Measurements from ENCODE around the gene FBXO46. TPM values are rescaled to one million over a fixed set of nuclear protein-coding genes. Genes with fewer than 3 reads are reported as not detected.

FBXO46 gene
- total RNA-seq, 4 donors from 2014 or later = 8.3 to 25.2 (median 19.7) TPM

DNA sequence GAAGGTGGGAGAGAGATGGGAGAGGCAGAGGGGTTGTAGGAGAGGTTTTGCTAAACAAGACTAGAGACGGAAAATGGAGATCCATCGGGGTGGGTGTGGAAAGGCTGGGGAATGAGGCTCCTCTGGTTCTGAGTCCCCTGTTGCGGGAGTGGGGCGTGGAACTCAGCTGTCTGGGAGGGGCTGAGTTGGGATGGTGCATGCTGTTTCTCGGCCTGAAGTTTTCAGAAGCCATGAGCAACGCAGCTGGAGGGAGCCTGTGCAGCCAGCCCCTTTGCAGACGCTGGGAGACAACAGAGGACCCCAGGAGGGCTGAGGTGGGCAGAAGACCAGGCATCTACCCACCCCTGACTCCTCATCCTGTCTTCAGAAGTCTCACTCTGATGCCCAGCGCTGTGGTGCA is 70.1 kb downstream of the FBXO46 start:
- H3K4me3 ChIP-seq = no peak overlapping the region
- no peak for DNase-seq
- TF ChIP-seq POLR2A (IDR thresholded peaks at IDR 0.05) = no peak
- TF ChIP-seq CTCF (IDR thresholded peaks at IDR 0.05) = no peak
- no peaks in the 10 kb centered on the region for H3K9me3 ChIP-seq
- no peaks in the 10 kb centered on the region for H3K36me3 ChIP-seq
- no peaks in the 10 kb centered on the region for H3K27me3 ChIP-seq
- H3K4me1 ChIP-seq = no peaks in the 10 kb centered on the region
- H3K27ac ChIP-seq = no peak overlapping the region

Small RNA genes lying within 50 kb of the gene (small RNA-seq; reads per million reads assigned to genes)
- gene MIR642A = 0.23 to 0.57 reads per million in 2 donors

Other genes with a start within 250 kb of the FBXO46 start
- 10 to 100 TPM in 1 of 4 donors, 1 to 10 TPM in 2, under 1 TPM in 1; 0.53 to 42.1 (median 4.3) TPM for gene RTN2, start 233.8 kb downstream of the FBXO46 start, total RNA-seq
- 1 to 10 TPM in 2 of 4 donors, not detected in 2; 1.5 to 1.7 TPM for gene PPM1N, start 232.5 kb downstream of the FBXO46 start, total RNA-seq
- 100 to 1,000 TPM in 3 of 4 donors, 10 to 100 TPM in 1; 81.7 to 123 (median 112) TPM for gene VASP, start 223.4 kb downstream of the FBXO46 start, total RNA-seq
- 10 to 100 TPM in 3 of 4 donors, 1 to 10 TPM in 1; 5.0 to 26.6 (median 13.6) TPM for gene OPA3, start 146.1 kb downstream of the FBXO46 start, total RNA-seq
- gene GPR4, start 128.7 kb downstream of the FBXO46 start, total RNA-seq = 1 to 10 TPM in 2 of 4 donors, under 1 TPM in 2; 0.18 to 3.4 (median 1.7) TPM
- 10 to 100 TPM; 17.5 to 60.2 (median 46.9) TPM for gene EML2, start 91.5 kb downstream of the FBXO46 start, total RNA-seq
- gene GIPR, start 62.7 kb downstream of the FBXO46 start, total RNA-seq = 1 to 10 TPM in 3 of 4 donors, not detected in 1; 4.6 to 6.0 (median 5.6) TPM
- 10 to 100 TPM; 47.3 to 86.2 (median 67.3) TPM for gene SNRPD2, start 38.9 kb downstream of the FBXO46 start, total RNA-seq
- gene QPCTL, start 38.2 kb downstream of the FBXO46 start, total RNA-seq = 10 to 100 TPM in 1 of 4 donors, 1 to 10 TPM in 3; 6.1 to 11.6 (median 7.4) TPM
- gene MEIOSIN, start 2.5 kb upstream of the FBXO46 start, total RNA-seq = not detected
- gene SIX5, start 38.4 kb upstream of the FBXO46 start, total RNA-seq = 10 to 100 TPM in 1 of 4 donors, 1 to 10 TPM in 3; 3.3 to 11.5 (median 6.2) TPM
- gene DMPK, start 51.6 kb upstream of the FBXO46 start, total RNA-seq = 10 to 100 TPM; 10.5 to 63.5 (median 43.5) TPM
- 10 to 100 TPM; 20.8 to 63.8 (median 35.4) TPM for gene DMWD, start 61.9 kb upstream of the FBXO46 start, total RNA-seq
- gene RSPH6A, start 84.4 kb upstream of the FBXO46 start, total RNA-seq = 1 to 10 TPM in 1 of 4 donors, under 1 TPM in 1, not detected in 2; 0.54 to 3.3 TPM
- gene SYMPK, start 132.3 kb upstream of the FBXO46 start, total RNA-seq = 100 to 1,000 TPM in 1 of 4 donors, 10 to 100 TPM in 3; 44.0 to 158 (median 90.3) TPM
- gene FOXA3, start 133.4 kb upstream of the FBXO46 start, total RNA-seq = 10 to 100 TPM in 3 of 4 donors, 1 to 10 TPM in 1; 9.1 to 17.0 (median 10.6) TPM
- 10 to 100 TPM; 18.2 to 26.4 (median 23.1) TPM for gene IRF2BP1, start 155.2 kb upstream of the FBXO46 start, total RNA-seq
- gene MYPOP, start 171.7 kb upstream of the FBXO46 start, total RNA-seq = 10 to 100 TPM in 3 of 4 donors, 1 to 10 TPM in 1; 4.1 to 17.7 (median 14.2) TPM
- gene NANOS2, start 183.9 kb upstream of the FBXO46 start, total RNA-seq = not detected
- 1 to 10 TPM in 2 of 4 donors, under 1 TPM in 2; 0.53 to 4.1 (median 1.5) TPM for gene NOVA2, start 243.0 kb upstream of the FBXO46 start, total RNA-seq

Data from Peyer's patch (tissue), 4 donors.